Measurements from ENCODE around the gene EXOSC7. TPM values are rescaled to one million over a fixed set of nuclear protein-coding genes. Genes with fewer than 3 reads are reported as not detected.
"Not testable (repeated sequence)": the region's sequence is repeated elsewhere in the genome, so short reads cannot be mapped to it uniquely, and the experiment has no call there.

Gene EXOSC7
- total RNA-seq, 2 experiments from 2014 or later, result 47.8 to 49.0 TPM

DNA sequence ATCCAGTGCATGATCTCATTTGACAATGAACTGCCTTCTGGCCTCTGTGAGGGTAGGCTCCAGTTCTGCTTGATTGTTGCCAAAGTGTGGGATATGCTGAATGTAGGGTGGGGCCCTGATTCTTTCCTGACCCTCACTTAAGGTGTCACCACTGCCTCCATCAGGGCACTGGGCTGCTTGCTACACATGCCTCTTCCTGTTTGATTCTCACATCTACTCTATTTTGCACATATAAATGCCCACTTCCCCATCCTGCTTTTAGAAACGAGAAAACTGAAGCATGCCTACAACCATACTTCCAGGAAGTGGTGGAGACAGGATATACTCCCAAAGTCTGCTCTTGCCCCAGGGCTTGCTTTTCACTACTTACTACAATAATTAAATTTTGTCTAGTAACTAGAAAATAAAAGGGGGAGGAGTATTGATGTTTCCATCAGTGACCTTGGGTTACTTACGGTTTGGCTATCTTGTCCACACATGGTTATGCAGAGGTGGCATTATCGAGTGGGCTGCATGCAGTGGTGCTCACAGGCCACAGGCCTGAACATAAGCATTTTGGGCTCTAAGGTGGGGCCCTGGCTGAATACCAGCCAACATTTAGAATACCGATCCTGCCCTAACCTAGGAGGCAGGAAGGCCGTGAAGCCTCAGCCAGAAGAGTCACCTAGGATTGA, 6.8 kb upstream of the EXOSC7 start:
- DNase-seq (no peak), ATAC-seq (ENCODE audit: low read depth) (peak; percentile 69)
- POLR2A ChIA-PET, result no interaction called here

DNA sequence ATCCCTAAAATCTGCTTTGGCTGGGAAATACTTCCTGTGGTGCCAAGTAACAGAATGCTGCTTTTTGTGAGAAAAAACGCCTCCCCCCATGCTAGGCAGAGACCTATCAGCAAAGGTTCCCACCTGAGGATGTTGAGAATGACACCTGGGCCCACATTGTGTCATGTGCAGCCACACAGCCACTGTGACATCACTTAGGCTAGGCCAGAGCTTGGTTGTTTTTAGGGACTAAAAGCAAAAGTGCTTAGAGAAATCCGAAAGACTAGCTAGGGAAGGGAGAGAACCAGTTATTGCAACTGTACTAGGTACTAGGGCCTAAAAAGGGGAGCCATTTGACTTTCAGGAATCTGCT, 6.2 kb upstream of the EXOSC7 start:
- no peaks in the 10 kb centered on the region for H3K9me3 Mint-ChIP-seq
- peak overlapping the region; percentile 70 for H3K27ac Mint-ChIP-seq
- DNase-seq (no peak), ATAC-seq (ENCODE audit: low read depth) (no peak)
- peaks cover 59% of the 10 kb centered on the region for H3K4me1 Mint-ChIP-seq
- POLR2A ChIA-PET, result no interaction called here
- H3K4me3 Mint-ChIP-seq, result peak overlapping the region; percentile 48
- H3K36me3 Mint-ChIP-seq, result peaks cover 12% of the 10 kb centered on the region
- no peaks in the 10 kb centered on the region for H3K27me3 Mint-ChIP-seq

More for the DNA sequence above, 6.8 kb upstream of the EXOSC7 start:
- H3K27ac Mint-ChIP-seq, result peak overlapping the region; percentile 70
- H3K36me3 Mint-ChIP-seq, result peaks cover 11% of the 10 kb centered on the region
- H3K27me3 Mint-ChIP-seq, result no peaks in the 10 kb centered on the region
- no peaks in the 10 kb centered on the region for H3K9me3 Mint-ChIP-seq
- H3K4me1 Mint-ChIP-seq, result peaks cover 56% of the 10 kb centered on the region
- peak overlapping the region; percentile 48 for H3K4me3 Mint-ChIP-seq

DNA sequence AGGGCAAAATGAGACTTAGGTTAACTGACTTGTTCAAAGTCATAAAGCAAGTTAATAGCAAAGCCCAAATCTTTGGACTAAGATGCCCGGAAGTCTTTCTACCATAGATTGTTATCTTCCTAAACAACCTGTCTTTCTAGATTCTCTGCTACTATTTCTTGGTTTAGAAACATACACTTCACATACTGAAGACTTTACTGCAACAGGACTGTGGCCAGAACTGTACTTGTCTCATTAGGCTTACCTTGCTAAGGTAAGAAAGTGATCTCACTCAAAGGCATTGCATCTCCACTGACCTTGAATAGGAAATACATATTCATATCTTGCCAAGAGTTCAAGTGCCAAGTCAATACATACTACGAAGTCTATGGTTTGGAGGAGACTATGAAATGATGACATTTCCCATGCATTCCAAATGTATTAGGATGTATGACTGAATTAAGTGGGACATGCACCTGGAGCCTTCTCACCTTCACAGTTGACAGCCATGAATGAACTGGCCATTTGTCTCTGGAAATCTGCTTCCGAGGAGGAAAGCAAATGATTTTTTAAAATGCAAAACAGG, 5.0 kb upstream of the EXOSC7 start:
- Mint-ChIP-seq H3K9me3 (no peaks in the 10 kb centered on the region), H3K4me1 (peaks cover 53% of the 10 kb centered on the region), H3K27me3 (no peaks in the 10 kb centered on the region), H3K36me3 (peaks cover 9% of the 10 kb centered on the region), H3K4me3 (no peak overlapping the region), H3K27ac (no peak overlapping the region)
- POLR2A ChIA-PET, result no interaction called here
- ATAC-seq (ENCODE audit: low read depth), result no peak
- DNase-seq, result no peak

DNA sequence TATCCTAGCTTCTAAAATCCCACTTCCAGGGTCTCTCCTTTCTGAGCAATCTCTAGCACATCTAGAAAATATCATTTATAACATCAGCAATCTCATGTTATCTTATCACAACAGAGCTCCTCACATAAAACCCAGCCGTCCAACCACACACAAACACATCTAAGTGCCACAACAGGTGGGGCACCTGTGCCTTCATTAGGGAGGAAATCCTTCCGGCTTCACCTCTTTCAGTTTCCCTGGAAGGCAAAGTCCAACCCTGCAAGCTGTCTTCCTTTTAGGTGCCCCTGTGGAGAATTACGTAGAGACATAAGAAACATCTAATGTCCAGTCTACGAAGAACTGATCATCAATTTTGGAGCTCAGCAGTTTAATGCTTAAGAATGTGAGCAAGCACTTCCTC, 1.6 kb upstream of the EXOSC7 start:
- peaks cover 15% of the 10 kb centered on the region for H3K36me3 Mint-ChIP-seq
- no peak overlapping the region for H3K27ac Mint-ChIP-seq
- POLR2A ChIA-PET, result interaction anchor here (2.1 to 3.1 kb wide), 4 partner anchors 10 to 213 kb away, joined by 5 to 18 read pairs (median 11); partner anchors contain the start of genes KIAA1143 and KIF15

DNA sequence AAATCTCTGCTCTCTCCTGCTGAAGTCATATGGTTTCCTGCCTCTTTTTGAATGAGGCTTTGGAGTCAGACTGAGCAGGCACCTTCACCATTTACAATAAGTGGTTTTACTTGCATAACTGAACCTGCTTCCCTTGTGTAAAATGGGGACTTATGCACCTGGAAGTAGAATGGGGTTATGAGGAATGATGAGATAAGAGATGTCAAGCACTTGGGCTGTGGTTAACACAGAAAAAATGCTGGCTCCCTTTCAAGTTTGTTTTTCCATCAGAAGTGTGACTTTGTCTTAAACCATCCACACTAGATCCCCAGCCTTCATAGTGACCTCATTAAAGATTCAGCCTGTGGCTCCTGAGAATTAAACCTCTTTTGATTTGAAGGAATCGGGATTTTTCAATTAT, 5.2 kb downstream of the EXOSC7 start:
- Mint-ChIP-seq H3K27me3 (no peaks in the 10 kb centered on the region), H3K36me3 (peaks cover 19% of the 10 kb centered on the region), H3K9me3 (no peaks in the 10 kb centered on the region), H3K27ac (no peak overlapping the region), H3K4me1 (peaks cover 66% of the 10 kb centered on the region), H3K4me3 (no peak overlapping the region)
- ATAC-seq (ENCODE audit: low read depth) (no peak), DNase-seq (no peak)
- POLR2A ChIA-PET, result no interaction called here

More for the DNA sequence above, 1.6 kb upstream of the EXOSC7 start:
- DNase-seq (no peak), ATAC-seq (ENCODE audit: low read depth) (no peak)
- H3K4me3 Mint-ChIP-seq, result peak overlapping the region; percentile 94
- peaks cover 39% of the 10 kb centered on the region for H3K4me1 Mint-ChIP-seq
- no peaks in the 10 kb centered on the region for H3K9me3 Mint-ChIP-seq
- no peaks in the 10 kb centered on the region for H3K27me3 Mint-ChIP-seq

DNA sequence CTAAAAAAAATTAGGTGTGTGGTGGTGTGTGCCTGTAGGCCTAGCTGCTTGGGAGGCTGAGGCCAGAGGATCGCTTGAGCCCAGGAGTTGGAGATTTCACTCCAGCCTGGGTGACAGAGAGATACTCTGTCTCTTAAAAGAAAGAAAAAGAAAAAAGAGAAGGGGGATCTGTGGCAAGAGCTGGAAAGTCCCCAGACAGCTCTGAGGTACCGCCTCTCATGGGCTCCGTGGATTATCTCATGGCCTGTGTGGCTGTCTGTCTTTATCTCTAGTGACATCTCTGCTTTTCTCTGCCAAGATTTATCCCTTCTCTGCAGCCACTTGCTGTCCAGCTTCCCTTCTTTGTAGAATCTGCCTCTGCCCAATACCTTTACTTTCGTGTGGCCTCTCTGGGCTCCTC, 5.7 kb downstream of the EXOSC7 start:
- Mint-ChIP-seq H3K27me3 (no peaks in the 10 kb centered on the region), H3K4me3 (no peak overlapping the region), H3K36me3 (peaks cover 19% of the 10 kb centered on the region), H3K27ac (peak overlapping the region; percentile 26), H3K9me3 (no peaks in the 10 kb centered on the region), H3K4me1 (peaks cover 64% of the 10 kb centered on the region)
- DNase-seq, result no peak
- POLR2A ChIA-PET, result no interaction called here
- ATAC-seq (ENCODE audit: low read depth), result no peak

DNA sequence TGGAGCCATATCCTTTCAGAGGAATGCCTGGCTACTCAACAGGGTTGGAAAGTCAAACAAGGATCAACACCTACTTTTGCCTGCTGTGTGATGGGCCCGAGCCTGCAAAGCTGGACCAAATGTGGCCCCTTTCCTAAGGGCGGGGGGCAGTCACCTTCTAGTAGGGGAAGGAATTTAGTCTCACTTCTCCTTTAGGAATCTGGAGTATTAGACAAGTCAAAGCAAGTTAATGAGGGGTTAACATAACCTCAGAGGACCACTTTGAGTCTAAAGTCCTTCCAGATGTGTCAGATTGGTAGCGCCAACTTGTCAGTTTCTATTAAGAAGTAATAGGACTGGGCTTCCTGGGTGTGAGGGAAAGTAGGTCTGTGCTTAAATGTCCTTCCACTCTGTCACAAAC, 6.8 kb downstream of the EXOSC7 start:
- POLR2A ChIA-PET, result no interaction called here
- DNase-seq (no peak), ATAC-seq (ENCODE audit: low read depth) (no peak)
- Mint-ChIP-seq H3K27ac (no peak overlapping the region), H3K27me3 (no peaks in the 10 kb centered on the region), H3K9me3 (no peaks in the 10 kb centered on the region), H3K36me3 (peaks cover 19% of the 10 kb centered on the region), H3K4me1 (peaks cover 62% of the 10 kb centered on the region), H3K4me3 (no peak overlapping the region)

DNA sequence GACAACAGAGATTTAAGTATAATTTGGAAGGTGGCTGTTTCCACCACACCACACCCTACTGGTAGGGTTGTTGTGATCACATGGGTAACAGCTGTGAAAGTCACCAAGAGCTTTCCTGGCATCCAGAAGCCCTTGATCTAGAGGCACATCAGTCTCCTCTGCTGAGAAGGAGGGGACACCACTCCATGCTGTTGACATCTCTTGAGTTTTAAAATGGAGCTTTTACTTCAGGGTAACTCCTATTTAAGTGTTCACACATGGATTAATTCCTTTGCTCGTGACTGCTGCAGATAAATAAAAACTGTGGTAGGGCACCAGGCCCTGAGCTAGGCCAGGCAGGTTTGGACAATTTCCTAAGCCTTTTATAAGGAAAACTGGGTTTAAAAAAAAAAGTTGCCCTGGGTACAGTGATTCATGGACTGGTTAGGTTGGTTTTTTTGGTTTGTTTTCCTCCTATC, 7.5 kb downstream of the EXOSC7 start:
- H3K4me1 Mint-ChIP-seq, result peaks cover 61% of the 10 kb centered on the region
- no peak overlapping the region for H3K4me3 Mint-ChIP-seq
- no peaks in the 10 kb centered on the region for H3K27me3 Mint-ChIP-seq
- POLR2A ChIA-PET, result interaction anchor here (2.4 kb wide), 1 partner anchor 8 kb away, joined by 14 read pairs; the partner anchor contains the start of genes EXOSC7 and ZDHHC3
- peaks cover 18% of the 10 kb centered on the region for H3K36me3 Mint-ChIP-seq
- DNase-seq, result no peak
- ATAC-seq (ENCODE audit: low read depth), result no peak
- no peaks in the 10 kb centered on the region for H3K9me3 Mint-ChIP-seq
- H3K27ac Mint-ChIP-seq, result peak overlapping the region; percentile 58

DNA sequence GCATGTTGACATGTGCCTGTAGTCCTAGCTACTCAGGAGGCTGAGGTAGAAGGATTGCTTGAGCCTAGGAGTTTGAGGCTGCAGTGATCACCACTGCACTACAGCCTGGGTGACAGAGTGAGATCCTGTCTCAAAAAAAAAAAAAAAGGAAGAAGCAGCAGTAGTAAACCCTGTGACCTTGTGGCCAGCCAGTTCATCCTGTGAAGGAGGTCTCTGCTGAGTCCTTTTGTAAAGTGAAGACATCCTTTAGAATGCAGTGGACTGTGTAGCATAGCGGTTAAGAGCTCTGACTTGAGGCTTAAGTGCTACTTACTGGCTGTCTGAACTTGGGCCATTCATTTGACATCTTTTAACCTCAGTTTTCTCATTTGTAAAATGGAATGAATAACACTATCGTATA, 8.3 kb downstream of the EXOSC7 start:
- DNase-seq (no peak), ATAC-seq (ENCODE audit: low read depth) (peak; percentile 94)
- H3K4me3 Mint-ChIP-seq, result peak overlapping the region; percentile 37
- H3K36me3 Mint-ChIP-seq, result peaks cover 15% of the 10 kb centered on the region
- H3K4me1 Mint-ChIP-seq, result peaks cover 64% of the 10 kb centered on the region
- peak overlapping the region; percentile 63 for H3K27ac Mint-ChIP-seq
- no peaks in the 10 kb centered on the region for H3K9me3 Mint-ChIP-seq
- POLR2A ChIA-PET, result interaction anchor here (0.5 to 2.4 kb wide), 2 partner anchors 9 to 12 kb away, joined by 3 to 14 read pairs; partner anchors contain the start of genes EXOSC7 and ZDHHC3
- H3K27me3 Mint-ChIP-seq, result no peaks in the 10 kb centered on the region

DNA sequence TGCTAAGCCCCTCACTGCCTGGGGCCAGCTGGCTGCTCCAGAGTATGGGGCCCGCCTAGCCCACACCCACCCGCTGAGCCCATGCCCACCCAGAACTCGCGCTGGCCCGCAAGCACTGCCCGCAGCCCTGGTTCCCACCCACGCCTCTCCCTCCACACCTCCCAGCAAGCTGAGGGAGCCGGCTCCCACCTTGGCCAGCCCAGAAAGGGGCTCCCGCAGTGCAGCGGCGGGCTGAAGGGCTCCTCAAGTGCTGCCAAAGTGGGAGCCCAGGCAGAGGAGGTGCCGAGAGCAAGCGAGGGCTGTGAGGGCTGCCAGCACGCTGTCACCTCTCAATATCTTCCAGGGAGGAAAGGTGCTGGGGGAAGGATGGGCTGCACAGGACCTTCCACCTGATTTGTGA, 10.3 kb downstream of the EXOSC7 start:
- Mint-ChIP-seq H3K36me3 (peaks cover 16% of the 10 kb centered on the region), H3K4me1 (peaks cover 57% of the 10 kb centered on the region)
- not testable (repeated sequence) for H3K4me3 Mint-ChIP-seq; ATAC-seq (ENCODE audit: low read depth); DNase-seq; H3K27ac Mint-ChIP-seq; H3K27me3 Mint-ChIP-seq; H3K9me3 Mint-ChIP-seq
- POLR2A ChIA-PET, result interaction anchor here (1.8 kb wide), 1 partner anchor 11 kb away, joined by 8 read pairs; the partner anchor contains the start of genes EXOSC7 and ZDHHC3

DNA sequence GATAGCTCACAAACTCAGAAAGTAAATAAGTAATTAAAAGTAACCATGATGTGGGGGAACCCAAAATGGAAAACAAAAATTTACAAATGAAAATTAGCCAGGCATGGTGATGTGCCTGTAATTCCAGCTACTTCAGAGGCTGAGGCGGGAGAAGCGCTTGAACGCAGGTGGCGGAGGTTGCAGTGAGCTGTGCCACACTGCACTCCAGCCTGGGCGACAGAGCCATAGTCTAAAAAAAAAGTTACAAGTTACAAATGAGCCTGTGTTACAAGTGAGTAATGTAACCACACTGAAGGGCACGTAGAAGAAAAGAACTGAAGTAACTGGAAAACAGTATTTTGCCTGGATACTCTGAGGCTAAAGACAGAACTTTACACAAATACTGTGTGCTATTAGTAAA, 11.3 kb downstream of the EXOSC7 start:
- H3K27me3 Mint-ChIP-seq, result no peaks in the 10 kb centered on the region
- H3K27ac Mint-ChIP-seq, result no peak overlapping the region
- no peak overlapping the region for H3K4me3 Mint-ChIP-seq
- no peak for DNase-seq
- POLR2A ChIA-PET, result interaction anchor here (1.8 kb wide), 1 partner anchor 12 kb away, joined by 8 read pairs; the partner anchor contains the start of genes EXOSC7 and ZDHHC3
- peaks cover 61% of the 10 kb centered on the region for H3K4me1 Mint-ChIP-seq
- H3K9me3 Mint-ChIP-seq, result no peaks in the 10 kb centered on the region
- H3K36me3 Mint-ChIP-seq, result peaks cover 24% of the 10 kb centered on the region
- ATAC-seq (ENCODE audit: low read depth), result no peak

DNA sequence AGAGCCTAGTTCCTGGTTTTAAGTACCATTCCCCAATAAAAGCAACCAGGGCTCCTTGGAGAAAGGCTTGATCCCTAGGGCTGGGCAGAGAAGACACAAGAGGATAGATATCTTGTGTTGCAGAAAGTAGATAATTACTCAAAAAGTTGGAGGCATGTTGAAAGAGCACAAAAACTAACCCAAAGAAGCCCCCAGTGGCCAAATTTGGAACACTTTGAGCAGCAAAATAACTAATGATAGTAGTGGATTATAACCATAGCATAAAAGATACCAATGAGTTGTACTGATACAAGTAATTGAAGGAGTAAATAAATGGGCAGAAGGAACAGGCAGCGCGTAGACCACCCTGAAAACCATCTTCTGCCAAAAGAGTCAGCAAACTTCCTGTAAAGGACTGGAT, 12.0 kb downstream of the EXOSC7 start:
- POLR2A ChIA-PET, result interaction anchor here (1.3 to 1.8 kb wide), 2 partner anchors 12 kb away, joined by 4 to 8 read pairs; partner anchors contain the start of genes EXOSC7 and ZDHHC3
- Mint-ChIP-seq H3K27me3 (no peaks in the 10 kb centered on the region), H3K9me3 (no peaks in the 10 kb centered on the region), H3K36me3 (peaks cover 29% of the 10 kb centered on the region), H3K4me3 (no peak overlapping the region), H3K27ac (no peak overlapping the region), H3K4me1 (peaks cover 64% of the 10 kb centered on the region)
- ATAC-seq (ENCODE audit: low read depth) (no peak), DNase-seq (no peak)

DNA sequence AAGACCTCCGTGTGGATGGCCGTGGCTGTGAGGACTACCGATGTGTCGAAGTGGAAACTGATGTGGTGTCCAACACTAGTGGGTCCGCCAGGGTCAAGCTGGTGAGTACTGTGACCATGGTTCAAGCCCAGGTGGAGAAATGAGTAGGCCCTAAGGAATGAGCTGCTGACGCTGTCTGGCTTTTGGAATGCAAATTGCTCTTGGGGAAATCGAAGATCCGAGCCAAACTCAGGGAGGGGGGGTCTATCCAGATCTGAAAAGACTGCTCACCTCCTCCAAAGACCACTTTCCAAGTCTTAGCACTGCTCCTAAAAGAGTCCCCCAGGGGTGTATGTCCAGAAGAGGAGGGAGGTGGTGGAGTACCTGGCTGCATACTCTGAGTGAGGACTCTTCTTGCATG, 13.1 kb downstream of the EXOSC7 start:
- H3K4me3 Mint-ChIP-seq, result no peak overlapping the region
- POLR2A ChIA-PET, result interaction anchor here (1.3 kb wide), 1 partner anchor 13 kb away, joined by 4 read pairs; the partner anchor contains the start of genes EXOSC7 and ZDHHC3
- no peak overlapping the region for H3K27ac Mint-ChIP-seq
- H3K27me3 Mint-ChIP-seq, result no peaks in the 10 kb centered on the region
- no peaks in the 10 kb centered on the region for H3K9me3 Mint-ChIP-seq
- peaks cover 62% of the 10 kb centered on the region for H3K4me1 Mint-ChIP-seq
- ATAC-seq (ENCODE audit: low read depth), result no peak
- no peak for DNase-seq
- H3K36me3 Mint-ChIP-seq, result peaks cover 31% of the 10 kb centered on the region
